HG03064 (cell line): Measurements from ENCODE around the gene AVL9.
"Not testable (repeated sequence)": the region's sequence is repeated elsewhere in the genome, so short reads cannot be mapped to it uniquely, and the experiment has no call there.

Source experiments
- ATAC-seq: cut with Tn5 transposase; IDR thresholded peaks from one replicate; pipeline ENCODE4 v1.9.1; 2021; ENCODE audit warnings: low read depth; ENCODE audit not compliant: unreplicated experiment

AVL9 gene

DNA sequence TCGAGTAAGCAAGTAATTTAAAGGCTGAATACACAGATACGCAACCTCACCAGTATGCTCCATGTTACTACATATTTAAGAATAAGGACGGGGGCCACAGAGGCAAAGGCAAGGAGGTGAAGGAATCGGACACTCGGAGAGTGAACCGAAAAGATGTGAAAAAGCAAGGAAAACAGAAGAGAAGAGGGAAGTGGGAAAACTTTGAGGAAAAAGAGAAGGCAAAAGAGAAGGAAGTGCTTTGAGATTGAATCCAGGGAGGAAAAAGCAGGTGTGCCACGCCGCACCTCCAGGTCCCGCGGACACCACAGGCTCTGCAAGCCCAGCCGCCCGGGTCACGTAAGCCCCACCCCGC lies 367 bp upstream of the AVL9 start:
- ATAC-seq, result peak; percentile 7

DNA sequence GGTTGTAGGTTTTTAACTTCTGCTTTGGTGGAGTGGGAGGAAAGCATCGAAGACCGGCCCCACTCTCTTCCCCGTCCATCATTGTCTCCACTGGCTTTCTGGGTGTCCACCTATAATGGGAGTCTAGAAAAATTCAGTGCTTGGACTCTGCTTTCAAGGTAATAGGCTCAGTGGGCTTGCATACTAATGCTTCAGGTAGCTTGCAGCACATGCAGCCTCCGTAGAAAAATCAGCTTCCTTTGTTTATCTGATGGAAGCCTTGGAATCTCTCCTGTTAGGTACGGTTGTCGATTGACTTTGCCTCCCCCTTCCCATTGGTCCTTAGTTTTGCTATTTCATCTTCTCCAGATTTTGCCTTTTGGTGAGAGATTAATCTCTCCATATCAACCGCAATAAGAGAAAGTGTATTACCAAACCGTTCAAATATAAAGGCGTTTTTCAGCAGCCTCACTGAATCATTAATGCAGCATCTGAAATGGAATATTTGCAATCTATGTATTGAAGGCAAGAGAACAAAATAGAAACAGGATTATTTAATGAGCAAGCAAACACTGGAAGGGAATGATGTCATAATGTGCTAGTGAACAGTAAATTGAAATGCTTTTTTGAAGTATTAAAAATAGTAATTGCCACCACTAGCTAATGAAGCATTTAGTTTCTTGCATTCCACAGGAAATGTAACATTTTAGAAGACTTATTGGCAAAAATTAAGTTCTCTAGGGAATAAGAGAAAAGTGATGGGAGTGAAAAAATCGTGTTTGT lies 944 bp downstream of the AVL9 start:
- no peak for ATAC-seq

DNA sequence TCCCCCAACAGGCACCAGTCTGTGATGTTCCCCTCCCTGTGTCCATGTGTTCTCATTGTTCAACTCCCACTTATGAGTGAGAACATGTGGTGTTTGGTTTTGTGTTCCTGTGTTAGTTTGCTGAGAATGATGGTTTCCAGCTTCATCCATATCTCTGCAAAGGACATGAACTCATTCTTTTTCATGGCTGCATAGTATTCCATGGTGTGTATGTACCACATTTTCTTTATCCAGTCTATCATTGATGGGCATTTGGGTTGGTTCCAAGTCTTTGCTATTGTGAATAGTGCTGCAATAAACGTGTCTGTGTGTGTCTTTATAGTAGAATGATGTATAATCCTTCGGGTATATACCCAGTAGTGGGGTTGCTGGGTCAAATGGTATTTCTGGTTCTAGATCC lies 4.5 kb downstream of the AVL9 start:
- not testable (repeated sequence) for ATAC-seq

DNA sequence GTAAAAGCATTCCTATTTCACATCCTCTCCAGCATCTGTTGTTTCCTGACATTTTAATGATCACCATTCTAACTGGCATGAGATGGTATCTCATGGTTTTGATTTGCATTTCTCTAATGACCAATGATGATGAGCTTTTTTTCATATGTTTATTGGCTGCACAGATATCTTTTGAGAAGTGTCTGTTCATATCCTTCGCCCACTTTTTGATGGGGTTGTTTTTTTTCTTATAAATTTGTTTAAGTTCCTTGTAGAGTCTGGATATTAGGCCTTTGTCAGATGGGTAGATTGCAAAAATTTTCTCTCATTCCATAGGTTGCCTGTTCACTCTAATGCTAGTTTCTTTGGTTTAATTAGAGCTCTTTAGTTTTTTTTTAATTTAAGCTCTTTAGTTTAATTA lies 4.9 kb downstream of the AVL9 start:
- not testable (repeated sequence) for ATAC-seq

DNA sequence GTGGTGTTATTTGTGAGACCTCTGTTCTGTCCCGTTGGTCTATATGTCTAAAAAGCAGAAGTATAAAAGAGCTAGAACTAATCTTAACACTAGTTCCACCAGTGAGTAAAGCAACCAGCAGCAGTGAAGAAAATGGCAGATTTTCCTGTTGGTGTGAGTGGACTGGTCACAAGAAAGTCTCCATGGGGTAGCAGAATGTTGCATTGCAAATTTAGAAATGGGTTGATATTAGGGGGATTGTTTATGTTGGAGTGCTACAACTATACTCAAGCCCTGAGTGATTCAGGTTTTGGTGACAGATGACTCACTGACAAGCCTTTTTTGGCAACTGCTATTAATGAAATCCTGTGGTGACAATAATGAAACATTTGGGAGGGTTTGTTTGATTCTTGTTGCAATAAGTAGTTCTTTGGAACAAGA lies 5.6 kb downstream of the AVL9 start:
- ATAC-seq, result peak; percentile 69

DNA sequence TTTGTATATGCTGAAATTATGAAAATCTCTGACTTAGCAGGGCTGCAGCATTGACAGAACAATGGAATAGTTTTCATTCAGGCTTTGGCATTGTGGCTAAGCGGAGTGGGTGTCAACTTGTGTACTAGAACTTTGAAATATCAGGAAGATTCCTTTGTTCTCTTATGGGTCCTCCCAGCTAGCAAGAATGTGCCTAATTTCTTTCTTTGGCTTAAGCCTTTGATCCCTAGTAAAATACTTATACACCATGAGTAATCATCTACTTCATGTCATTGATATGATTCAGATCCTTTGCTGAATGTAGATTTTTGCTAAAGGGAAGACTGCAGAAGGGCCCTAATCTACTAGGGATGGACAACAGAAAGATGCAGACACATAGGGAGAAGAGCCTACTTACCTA lies 6.2 kb downstream of the AVL9 start:
- no peak for ATAC-seq

DNA sequence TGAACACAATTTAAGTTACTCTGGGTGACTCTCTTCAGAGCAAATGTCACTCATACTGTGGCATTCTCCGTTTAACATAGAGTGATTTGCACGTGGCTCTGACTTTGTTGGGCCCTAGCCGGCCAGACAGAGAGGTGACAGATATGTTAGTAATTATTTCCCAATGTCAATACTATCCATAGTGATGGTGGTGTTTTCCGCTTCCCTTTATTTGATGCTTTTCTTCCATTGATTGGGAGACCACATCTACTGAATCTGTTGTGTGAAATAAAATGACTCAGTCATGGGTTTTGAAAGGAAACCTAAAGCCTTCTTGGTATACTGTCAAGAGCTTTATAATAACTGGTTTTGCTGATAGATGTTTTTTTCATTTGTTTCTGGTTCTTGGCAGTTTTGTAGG lies 7.4 kb downstream of the AVL9 start:
- no peak for ATAC-seq

DNA sequence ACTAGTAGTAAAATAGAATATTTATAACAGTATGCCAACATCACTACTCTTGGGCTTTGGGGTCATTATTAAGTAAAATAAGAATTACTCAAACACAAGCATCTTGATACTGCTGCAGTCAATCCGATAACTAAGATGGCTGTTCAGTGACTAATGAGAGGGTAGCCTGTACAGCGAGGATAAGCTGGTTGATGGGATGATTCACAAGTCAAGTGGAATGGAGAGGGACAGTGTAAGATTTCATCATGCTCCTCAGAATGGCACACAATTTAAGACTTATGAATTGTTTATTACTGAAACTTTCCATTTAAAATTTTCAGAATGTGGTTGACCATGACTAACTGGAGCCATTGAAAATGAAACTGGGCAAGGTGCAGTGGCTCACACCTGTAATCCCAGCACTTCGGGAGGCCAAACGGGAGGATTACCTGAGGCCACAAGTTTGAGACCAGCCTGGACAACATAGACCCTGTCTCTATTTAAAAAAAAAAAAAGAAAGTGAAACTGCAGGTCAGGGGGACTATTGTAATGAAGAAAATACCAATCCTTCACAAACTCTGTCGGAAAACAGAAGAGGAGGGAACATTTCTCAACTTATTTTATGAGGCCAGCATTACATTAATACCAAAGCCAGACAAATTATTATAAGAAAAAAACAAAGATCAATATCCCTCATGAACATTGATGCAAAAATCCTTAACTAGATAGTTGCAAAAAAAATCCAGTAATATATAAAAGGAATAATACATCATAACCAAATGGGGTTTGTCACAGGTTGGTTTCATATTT lies 11.2 kb downstream of the AVL9 start:
- no peak for ATAC-seq

DNA sequence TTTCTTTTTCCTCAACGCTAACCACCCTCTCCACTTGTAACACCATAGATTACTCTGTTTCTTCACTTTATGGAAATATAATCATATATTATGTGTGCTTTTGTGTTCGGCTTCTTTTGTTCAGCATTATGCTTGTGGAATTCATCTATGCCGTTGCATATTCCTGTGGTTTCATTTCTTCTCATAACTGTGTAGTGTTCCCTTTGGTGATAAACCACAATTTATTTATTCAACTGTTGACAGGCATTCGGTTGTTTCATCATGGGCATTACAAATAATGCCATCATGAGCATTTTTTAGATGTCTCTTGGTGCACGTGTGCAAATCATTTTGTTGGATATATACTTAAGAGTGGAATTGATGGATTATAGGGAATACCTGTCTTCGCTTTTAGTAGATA lies 12.1 kb downstream of the AVL9 start:
- ATAC-seq, result no peak

DNA sequence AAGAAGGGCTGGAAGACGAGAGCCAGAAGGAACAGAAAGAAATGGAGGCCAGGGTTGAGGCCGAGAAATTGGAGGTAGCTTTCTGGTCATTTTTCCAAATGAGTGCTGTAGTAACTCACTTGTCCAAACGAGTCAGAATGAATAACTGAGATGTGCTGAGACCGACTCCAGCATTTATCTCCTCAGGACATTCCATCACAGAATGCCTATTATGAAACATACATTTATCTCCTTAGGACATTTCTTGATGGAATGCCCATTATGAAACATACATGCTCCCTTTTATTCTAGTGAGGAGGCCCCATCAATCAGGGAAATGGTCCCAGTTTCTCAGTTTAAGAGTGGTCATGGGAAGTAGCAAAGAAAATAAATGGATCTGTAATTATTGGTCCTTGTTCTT lies 16.5 kb downstream of the AVL9 start:
- ATAC-seq, result no peak

DNA sequence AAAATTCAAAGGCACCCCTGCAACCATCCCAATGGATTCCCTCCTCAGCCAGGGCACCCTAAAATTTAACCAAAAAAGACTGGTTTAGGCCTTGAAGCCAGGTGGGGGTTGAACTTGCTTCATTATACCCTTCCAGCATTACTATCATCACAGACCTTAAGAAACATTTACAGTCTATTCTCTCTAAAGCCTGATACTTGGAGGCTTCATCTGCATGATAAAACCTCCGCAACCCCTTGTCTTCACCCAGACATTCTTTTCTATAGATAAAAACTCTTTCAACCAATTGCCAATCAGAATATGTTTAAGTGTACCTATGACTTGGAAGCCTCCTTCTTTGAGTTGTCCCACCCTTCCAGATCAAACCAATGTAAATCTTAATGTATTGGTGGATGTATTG lies 17.9 kb downstream of the AVL9 start:
- no peak for ATAC-seq

DNA sequence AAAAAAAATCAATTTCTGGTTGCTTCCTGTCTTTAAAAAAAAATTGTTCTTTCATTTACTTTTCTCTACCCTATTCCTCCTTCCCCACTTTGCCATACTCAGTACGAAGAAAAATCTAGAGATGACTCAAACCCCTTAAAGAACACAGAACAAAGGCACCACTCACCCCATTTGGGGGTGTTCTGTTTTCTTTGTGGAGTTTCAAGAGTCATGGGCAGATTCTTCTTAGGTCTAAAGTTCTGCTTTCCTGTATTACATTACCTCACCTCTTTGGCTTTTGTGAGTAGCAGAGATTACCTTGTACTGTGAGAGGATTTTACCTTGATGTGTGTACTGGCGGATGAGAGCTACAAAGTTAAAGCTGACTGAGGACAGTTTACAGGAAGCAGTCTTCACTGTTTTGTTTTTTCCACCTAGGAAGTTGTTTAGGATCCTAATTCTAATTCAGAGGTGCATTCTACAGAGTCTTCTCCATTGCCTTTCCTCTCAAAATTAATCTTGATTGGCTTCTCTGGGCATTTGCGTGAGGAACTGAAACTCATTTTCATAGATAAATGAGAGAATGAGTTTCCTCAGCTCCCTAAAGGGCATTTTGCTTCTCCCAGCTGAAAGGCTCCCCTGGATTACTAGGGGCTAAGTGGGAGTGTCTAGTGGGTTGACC lies 20.7 kb downstream of the AVL9 start:
- peak; percentile 85 for ATAC-seq

DNA sequence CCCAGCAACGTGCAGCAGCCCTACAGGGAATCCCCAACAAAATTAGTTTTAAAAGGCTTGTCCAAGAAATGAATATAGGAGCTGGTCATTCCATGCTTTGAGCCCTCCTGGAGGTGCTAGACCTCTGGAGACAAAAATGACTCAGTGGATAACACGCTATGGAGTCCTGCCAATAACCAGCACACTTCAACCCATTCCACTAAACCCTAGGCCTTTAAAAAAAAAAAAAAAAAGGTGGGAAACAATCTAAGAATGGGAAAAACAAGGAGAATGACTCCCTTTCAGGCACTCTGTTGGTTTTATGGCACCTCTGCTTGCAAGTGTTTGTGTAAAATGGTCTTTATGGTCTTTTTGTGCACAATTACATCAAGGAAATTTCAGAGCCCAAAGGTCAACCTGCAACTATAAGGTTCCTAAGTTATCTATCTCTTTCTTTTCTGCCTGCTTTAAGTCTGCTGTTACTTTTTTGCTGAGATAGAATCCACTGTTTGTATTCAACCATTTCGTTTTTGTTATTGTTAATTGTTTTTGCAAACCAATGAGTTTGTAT lies 21.3 kb downstream of the AVL9 start:
- ATAC-seq, result no peak

DNA sequence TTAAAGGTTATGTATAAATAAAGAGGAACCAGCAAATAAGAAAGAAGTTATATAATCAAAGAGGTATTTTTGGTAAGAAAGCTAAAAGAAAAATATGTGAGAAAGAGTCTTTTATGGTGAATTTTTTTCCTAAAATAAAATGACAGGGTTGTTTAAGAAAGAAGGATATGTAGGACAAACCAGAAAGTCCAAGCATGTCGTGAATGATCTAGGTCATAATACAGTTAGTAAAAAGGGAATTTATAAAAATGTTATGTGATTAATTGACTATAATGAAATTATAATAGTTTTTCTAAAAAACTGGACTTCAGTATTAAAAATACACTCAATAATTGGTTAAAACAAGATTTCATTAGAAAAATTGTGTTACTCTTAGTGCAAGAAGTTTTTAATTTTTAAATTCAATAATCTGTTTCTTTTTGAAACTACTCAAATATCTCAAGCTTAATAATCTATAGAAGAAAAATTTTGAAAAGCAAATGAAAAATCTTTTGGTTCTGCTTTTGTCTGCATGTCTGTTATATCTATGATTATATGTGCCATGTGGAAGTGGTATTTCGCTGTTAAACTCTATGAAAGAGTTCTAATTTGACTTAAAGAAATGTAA lies 23.3 kb downstream of the AVL9 start:
- no peak for ATAC-seq

DNA sequence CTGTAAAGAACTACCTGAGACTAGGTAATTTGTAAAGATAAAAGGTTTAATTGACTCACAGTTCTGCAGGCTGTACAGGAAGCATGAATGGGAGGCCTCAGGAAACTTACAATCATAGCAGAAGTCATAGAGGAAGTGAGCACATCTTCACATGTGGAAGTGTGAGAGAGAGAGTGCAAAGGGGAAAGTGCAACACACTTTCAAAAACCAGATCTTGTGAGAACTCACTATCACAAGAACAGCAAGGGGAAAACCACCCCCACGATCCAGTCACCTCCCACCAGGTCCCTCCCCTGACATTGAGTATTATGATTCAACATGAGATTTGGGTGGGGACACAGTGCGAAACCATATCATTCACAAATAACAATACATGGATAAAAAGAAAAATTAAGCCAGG lies 24.5 kb downstream of the AVL9 start:
- no peak for ATAC-seq

DNA sequence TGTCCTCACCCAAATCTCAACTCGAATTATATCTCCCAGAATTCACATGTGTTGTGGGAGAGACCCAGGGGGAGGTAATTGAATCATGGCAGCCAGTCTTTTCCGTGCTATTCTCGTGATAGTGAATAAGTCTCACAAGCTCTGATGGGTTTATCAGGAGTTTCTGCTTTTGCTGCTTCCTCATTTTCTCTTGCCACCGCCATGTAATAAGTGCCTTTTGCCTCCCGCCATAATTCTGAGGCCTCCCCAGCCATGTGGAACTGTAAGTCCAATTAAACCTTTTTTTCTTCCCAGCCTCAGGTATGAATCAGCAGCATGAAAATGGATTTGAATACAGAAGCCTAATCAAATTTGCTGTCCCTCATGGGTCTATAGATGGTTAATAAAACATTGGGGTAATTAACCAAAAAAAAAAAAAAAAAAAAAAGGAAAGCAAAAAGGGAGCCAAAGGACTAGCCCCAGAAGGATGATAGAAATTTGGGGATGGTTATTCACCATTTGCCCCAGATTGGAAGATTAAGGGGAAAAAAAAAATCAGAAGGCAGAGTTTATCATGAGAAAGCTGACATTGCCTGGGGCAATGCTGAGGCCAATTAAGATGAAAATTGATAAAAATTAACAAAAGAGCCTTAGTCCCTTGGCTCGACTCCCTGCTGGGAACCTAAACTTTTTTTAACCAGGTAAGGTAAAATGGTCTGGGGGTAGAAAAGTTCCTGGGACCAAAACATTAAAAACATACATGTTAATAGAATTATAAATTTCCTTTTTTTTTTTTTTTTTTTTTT lies 27.6 kb downstream of the AVL9 start:
- ATAC-seq, result no peak

DNA sequence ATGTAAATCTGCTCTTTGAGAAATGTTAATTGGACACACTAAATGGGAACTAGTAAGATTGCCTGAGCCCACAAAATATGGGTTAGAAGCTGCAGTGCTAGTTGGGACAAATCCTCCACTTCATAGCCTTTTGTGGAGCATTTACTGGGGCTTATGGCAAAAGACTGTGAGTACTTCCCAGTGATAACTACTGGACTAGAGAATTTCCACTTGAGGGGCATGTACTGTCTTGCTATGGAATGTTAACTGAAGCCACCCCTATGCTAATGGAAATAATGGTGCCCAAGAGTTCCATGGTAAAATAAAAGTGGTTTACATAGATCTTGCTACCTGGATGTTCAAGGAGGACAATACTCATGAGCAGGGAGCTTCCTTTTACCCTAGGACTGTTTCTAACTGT lies 29.3 kb downstream of the AVL9 start:
- ATAC-seq, result no peak

DNA sequence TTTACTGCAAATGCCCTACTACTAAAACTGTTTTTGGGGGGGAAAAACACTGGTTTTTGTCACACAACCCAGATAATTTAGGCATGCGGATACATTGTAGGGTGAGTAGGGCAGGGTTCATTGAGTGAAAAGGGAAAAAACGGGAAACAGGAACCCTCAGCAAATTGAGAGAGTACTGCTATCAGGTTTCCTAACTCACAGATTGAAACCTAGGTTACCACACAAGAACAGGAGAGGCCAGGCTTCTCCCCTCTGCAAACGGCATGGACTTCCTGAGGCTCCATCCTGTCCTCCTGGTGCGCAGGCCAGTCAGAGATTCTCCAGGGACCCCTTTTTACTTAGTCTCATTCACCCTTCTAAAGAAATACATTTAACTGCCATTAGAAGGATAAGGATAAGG lies 30.6 kb downstream of the AVL9 start:
- ATAC-seq, result no peak

DNA sequence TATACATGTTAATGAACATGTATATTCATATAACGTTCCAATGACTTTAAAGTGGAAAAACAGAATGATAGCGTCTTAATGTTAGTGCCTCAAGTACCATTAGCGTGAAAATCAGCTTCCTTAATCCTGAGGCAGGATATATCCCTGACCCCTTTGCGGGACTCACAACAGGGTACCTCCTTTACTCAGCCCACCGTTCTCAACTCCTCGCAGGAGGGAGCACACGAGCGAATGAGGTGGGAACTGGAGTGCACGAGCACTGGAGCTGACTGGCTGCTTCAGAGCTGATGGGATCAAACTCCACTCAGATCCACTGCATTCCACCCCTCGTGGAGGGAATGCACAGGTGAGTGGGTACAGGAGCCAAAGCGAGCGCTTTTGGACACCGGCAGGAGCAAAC lies 36.1 kb downstream of the AVL9 start:
- no peak for ATAC-seq

DNA sequence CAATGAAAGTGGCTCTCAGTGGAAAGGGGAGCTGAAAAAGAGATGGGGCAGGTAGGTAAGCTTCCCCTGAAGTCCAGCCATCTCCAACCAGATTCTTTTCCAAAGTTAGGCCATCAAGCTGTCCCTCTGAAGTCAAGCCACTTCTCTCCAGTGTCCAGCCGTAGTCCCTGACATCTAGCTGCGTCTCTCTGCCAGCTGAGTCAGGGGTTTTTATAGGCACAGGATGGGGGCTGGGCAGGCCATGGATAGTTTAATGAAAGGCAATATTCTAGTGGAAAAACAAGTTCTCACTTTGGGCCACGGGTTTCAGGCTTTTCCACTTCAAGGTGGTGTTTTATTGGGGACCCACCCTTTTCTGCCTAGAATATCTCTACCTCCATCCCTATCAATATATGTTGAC lies 36.8 kb downstream of the AVL9 start:
- no peak for ATAC-seq
